ENCODE data around the gene CCDC40. TPM values are rescaled to one million over a fixed set of nuclear protein-coding genes. Genes with fewer than 3 reads are reported as not detected.

Gene CCDC40
- total and polyA plus RNA-seq, 8 donors = 0.61 to 56.2 (median 3.8) TPM

GRCh38 chr17:80104956-80105375 is 68.5 kb downstream of the CCDC40 start:
- DNase-seq = peak in 1 of 2 donors; percentile 11

GRCh38 chr17:80105762-80106161 is 69.3 kb downstream of the CCDC40 start:
- no peak for TF ChIP-seq EP300 (IDR thresholded peaks at IDR 0.05)
- no peak for TF ChIP-seq POLR2AphosphoS5 (IDR thresholded peaks at IDR 0.05)
- no peak for TF ChIP-seq CTCF (IDR thresholded peaks at IDR 0.05)
- TF ChIP-seq POLR2A (IDR thresholded peaks at IDR 0.05) = no peak

More at GRCh38 chr17:80104956-80105375, 68.5 kb downstream of the CCDC40 start:
- no peaks in the 10 kb centered on the region for H3K27me3 ChIP-seq
- H3K4me1 ChIP-seq = peaks cover 7 to 30% (median 13%) of the 10 kb centered on the region in 4 donors
- no peaks in the 10 kb centered on the region for H3K9me3 ChIP-seq
- intact Hi-C loops (cut with DNase I; ENCODE audit: low total_unique reads) = no loop called here
- H3K27ac ChIP-seq = no peak overlapping the region
- no peak overlapping the region for H3K4me3 ChIP-seq
- TF ChIP-seq POLR2AphosphoS5 (IDR thresholded peaks at IDR 0.05) = no peak
- TF ChIP-seq EP300 (IDR thresholded peaks at IDR 0.05) = no peak
- no peak for TF ChIP-seq CTCF (IDR thresholded peaks at IDR 0.05)
- no peak for TF ChIP-seq POLR2A (IDR thresholded peaks at IDR 0.05)
- H3K36me3 ChIP-seq = peaks cover 0 to 34% (median 12%) of the 10 kb centered on the region in 4 donors
- WGBS, 5 donors = 80 to 89% (median 83%) methylated on average over 18 of the region's 18 CpGs

GRCh38 chr17:80106176-80106575 is 69.7 kb downstream of the CCDC40 start:
- Histone ChIP-seq H3K27me3 (no peaks in the 10 kb centered on the region), H3K4me3 (no peak overlapping the region), H3K27ac (no peak overlapping the region), H3K4me1 (peaks cover 7 to 21% (median 12%) of the 10 kb centered on the region in 4 donors), H3K9me3 (no peaks in the 10 kb centered on the region), H3K36me3 (peaks cover 0 to 39% (median 15%) of the 10 kb centered on the region in 4 donors)
- TF ChIP-seq EP300 (IDR thresholded peaks at IDR 0.05) (no peak), POLR2AphosphoS5 (IDR thresholded peaks at IDR 0.05) (no peak), POLR2A (IDR thresholded peaks at IDR 0.05) (no peak), CTCF (IDR thresholded peaks at IDR 0.05) (no peak)
- 51 to 74% (median 61%) methylated on average over 9 to 10 of the region's 10 CpGs for WGBS, 5 donors
- DNase-seq = peak in 1 of 2 donors; percentile 54
- intact Hi-C loops (cut with DNase I; ENCODE audit: low total_unique reads) = no loop called here

More at GRCh38 chr17:80105762-80106161, 69.3 kb downstream of the CCDC40 start:
- 28 to 50% (median 41%) methylated on average over 20 to 29 of the region's 29 CpGs for WGBS, 5 donors
- Histone ChIP-seq H3K27ac (no peak overlapping the region), H3K9me3 (no peaks in the 10 kb centered on the region), H3K27me3 (no peaks in the 10 kb centered on the region), H3K4me1 (peaks cover 7 to 25% (median 12%) of the 10 kb centered on the region in 4 donors), H3K4me3 (no peak overlapping the region), H3K36me3 (peaks cover 0 to 35% (median 13%) of the 10 kb centered on the region in 4 donors)
- intact Hi-C loops (cut with DNase I; ENCODE audit: low total_unique reads) = no loop called here
- DNase-seq = peak; percentile 43 to 77

- Histone ChIP-seq H3K27me3 (no peaks in the 10 kb centered on the region), H3K36me3 (peaks cover 0 to 44% (median 17%) of the 10 kb centered on the region in 4 donors), H3K4me3 (no peak overlapping the region), H3K4me1 (peaks cover 7 to 21% (median 11%) of the 10 kb centered on the region in 4 donors), H3K27ac (no peak overlapping the region), H3K9me3 (no peaks in the 10 kb centered on the region)
- 53 to 72% (median 67%) methylated on average over 12 of the region's 12 CpGs for WGBS, 5 donors
- intact Hi-C loops (cut with DNase I; ENCODE audit: low total_unique reads) = no loop called here
- TF ChIP-seq POLR2AphosphoS5 (IDR thresholded peaks at IDR 0.05) = no peak
- no peak for TF ChIP-seq POLR2A (IDR thresholded peaks at IDR 0.05)
- TF ChIP-seq CTCF (IDR thresholded peaks at IDR 0.05) = no peak
- TF ChIP-seq EP300 (IDR thresholded peaks at IDR 0.05) = no peak
- DNase-seq = no peak
Observed at GRCh38 chr17:80106751-80107150, 70.3 kb downstream of the CCDC40 start.

Data from stomach (tissue), 9 donors.